SU-DHL-6 (cell line): ENCODE measurements around the gene LGALS8.
"Not testable (repeated sequence)": the region's sequence is repeated elsewhere in the genome, so short reads cannot be mapped to it uniquely, and the experiment has no call there.

Experiments
- H2AFZ ChIP-seq: fragments of 200-600 bp; sonication (generic); 2 replicates; pipeline ENCODE4 v1.6.1; 2014; ENCODE audit warnings: low read depth, mild to moderate bottlenecking, moderate library complexity, mixed read lengths, antibody characterized with exemption, low read length; ENCODE audit not compliant: severe bottlenecking
- H3F3A ChIP-seq: fragments of 200-600 bp; shearing (Covaris generic); 2 replicates; pipeline ENCODE4 v1.6.0; 2016; ENCODE audit warnings: antibody characterized with exemption, mild to moderate bottlenecking; ENCODE audit not compliant: insufficient read depth
- H3K27ac ChIP-seq: fragments of 200-600 bp; sonication (generic); 2 replicates; pipeline ENCODE4 v1.5.1; 2016; ENCODE audit warnings: low read depth, mild to moderate bottlenecking, low read length, moderate library complexity, mixed read lengths
- H3K27me3 ChIP-seq: fragments of 200-600 bp; sonication (generic), shearing (Covaris generic); 2 replicates; pipeline ENCODE4 v1.6.0; 2014; ENCODE audit warnings: mild to moderate bottlenecking, low read length
- H3K36me3 ChIP-seq: fragments of 200-600 bp; sonication (generic); 2 replicates; pipeline ENCODE4 v1.6.1; 2014; ENCODE audit warnings: mild to moderate bottlenecking, low read length, mixed read lengths
- H3K4me2 ChIP-seq: fragments of 300-600, 200-600 bp; shearing (Covaris generic), sonication (generic); 2 replicates; pipeline ENCODE4 v1.6.0; 2014; ENCODE audit warnings: low read length, low read depth, mild to moderate bottlenecking; ENCODE audit not compliant: poor library complexity, severe bottlenecking
- H3K4me3 ChIP-seq: fragments of 200-600 bp; sonication (generic); 2 replicates; pipeline ENCODE4 v1.5.1; 2014; ENCODE audit warnings: antibody characterized with exemption, low read length, mild to moderate bottlenecking, mixed read lengths; ENCODE audit not compliant: insufficient read depth, poor library complexity, severe bottlenecking
- H3K79me2 ChIP-seq: fragments of 200-600 bp; sonication (generic); 2 replicates; pipeline ENCODE4 v1.6.1; 2014; ENCODE audit warnings: mild to moderate bottlenecking, low read length, moderate library complexity; ENCODE audit not compliant: insufficient read depth
- H3K9ac ChIP-seq: fragments of 200-600 bp; sonication (generic); 2 replicates; pipeline ENCODE4 v1.7.0; 2014; ENCODE audit warnings: mild to moderate bottlenecking, low read length
- H3K9me2 ChIP-seq: fragments of 200-600 bp; sonication (generic); replicated peaks from 2 replicates; pipeline ENCODE4 v1.6.1; 2014; ENCODE audit warnings: low read length; ENCODE audit not compliant: insufficient read depth
- H3K9me3 ChIP-seq: fragments of 200-600 bp; sonication (generic); 2 replicates; pipeline ENCODE4 v1.6.1; 2014; ENCODE audit warnings: low read length, mixed read lengths; ENCODE audit not compliant: insufficient read depth
- H4K20me1 ChIP-seq: fragments of 200-600 bp; sonication (generic); 2 replicates; pipeline ENCODE4 v1.6.1; 2014; ENCODE audit warnings: low read depth, mild to moderate bottlenecking, antibody characterized with exemption, low read length, moderate library complexity, mixed read lengths
- CTCF ChIP-seq: fragments of 200-600 bp; sonication (generic); IDR thresholded peaks from one replicate; pipeline ENCODE4 v1.5.1; 2017; ENCODE audit warnings: antibody characterized with exemption, mild to moderate bottlenecking, low read length, moderate library complexity; ENCODE audit not compliant: insufficient read depth, poor library complexity, severe bottlenecking
- EZH2phosphoT487 ChIP-seq: fragments of 200-600 bp; sonication (generic), shearing (Covaris generic); conservative IDR thresholded peaks from 2 replicates; pipeline ENCODE4 v1.6.1; 2018; ENCODE audit warnings: mild to moderate bottlenecking, antibody characterized with exemption, low read length, moderate library complexity, mixed read lengths

The LGALS8 gene

GRCh38 chr1:236484310-236484971, 39.3 kb upstream of the LGALS8 start:
- Histone ChIP-seq H3F3A (no peaks in the 10 kb centered on the region), H3K79me2 (no peaks in the 10 kb centered on the region), H3K36me3 (no peaks in the 10 kb centered on the region), H3K4me2 (no peak overlapping the region), H2AFZ (no peak overlapping the region), H3K27me3 (no peaks in the 10 kb centered on the region), H3K9me3 (no peaks in the 10 kb centered on the region), H4K20me1 (no peaks in the 10 kb centered on the region), H3K27ac (no peak overlapping the region), H3K9me2 (no peaks in the 10 kb centered on the region), H3K9ac (no peak overlapping the region), H3K4me3 (no peak overlapping the region)
- TF ChIP-seq EZH2phosphoT487 (no peak), CTCF (no peak)

- no peaks in the 10 kb centered on the region for H3K79me2 ChIP-seq
- H3K27me3 ChIP-seq, result no peaks in the 10 kb centered on the region
- no peaks in the 10 kb centered on the region for H3K36me3 ChIP-seq
- H2AFZ ChIP-seq, result no peak overlapping the region
- H3K9ac ChIP-seq, result no peak overlapping the region
- no peak overlapping the region for H3K4me2 ChIP-seq
- no peaks in the 10 kb centered on the region for H3K9me3 ChIP-seq
- H3F3A ChIP-seq, result no peaks in the 10 kb centered on the region
- no peaks in the 10 kb centered on the region for H4K20me1 ChIP-seq
- H3K27ac ChIP-seq, result no peak overlapping the region
- TF ChIP-seq EZH2phosphoT487 (no peak), CTCF (no peak)
- no peak overlapping the region for H3K4me3 ChIP-seq
- no peaks in the 10 kb centered on the region for H3K9me2 ChIP-seq
These were observed 37.3 kb upstream of the LGALS8 start for GRCh38 chr1:236486356-236487002.

- not testable (repeated sequence) for H3K9ac ChIP-seq, H3K4me3 ChIP-seq, H3K9me3 ChIP-seq, H3K4me2 ChIP-seq, H3K27me3 ChIP-seq, H3K36me3 ChIP-seq, H3K27ac ChIP-seq, H2AFZ ChIP-seq, H4K20me1 ChIP-seq, H3F3A ChIP-seq, H3K9me2 ChIP-seq, H3K79me2 ChIP-seq
These were observed 34.6 kb upstream of the LGALS8 start for GRCh38 chr1:236489161-236489560.

GRCh38 chr1:236489710-236490377, 33.9 kb upstream of the LGALS8 start:
- Histone ChIP-seq H3K4me3 (no peak overlapping the region), H3K27ac (no peak overlapping the region), H3K27me3 (no peaks in the 10 kb centered on the region), H3K79me2 (no peaks in the 10 kb centered on the region), H3K9me3 (no peaks in the 10 kb centered on the region), H3F3A (no peaks in the 10 kb centered on the region), H3K4me2 (no peak overlapping the region), H3K36me3 (no peaks in the 10 kb centered on the region), H3K9ac (no peak overlapping the region), H3K9me2 (no peaks in the 10 kb centered on the region), H2AFZ (no peak overlapping the region), H4K20me1 (no peaks in the 10 kb centered on the region)
- TF ChIP-seq CTCF (peak; percentile 43), EZH2phosphoT487 (no peak)
